Mammary epithelial cell (primary cell): ENCODE results near the gene HCFC1.

Experiments
- EZH2 ChIP-seq: IDR thresholded peaks from 2 replicates; pipeline ENCODE4 v1.6.1; 2012; ENCODE audit warnings: low read length, inconsistent platforms, borderline replicate concordance
- TF ChIP-seq, protein P1 (sequence below), 2 donors: IDR thresholded peaks in 1 of 2; conservative IDR thresholded peaks in 1 of 2; 2 replicates each; pipeline ENCODE4 v1.5.1; 2011 to 2012; ENCODE audit warnings: inconsistent platforms in 2 of 2, low read length in 2 of 2, mild to moderate bottlenecking in 2 of 2, control low read depth in 1 of 2, low read depth in 1 of 2; ENCODE audit not compliant: insufficient read depth in 1 of 2; ENCODE audit errors: extremely low read depth in 1 of 2

DNA sequence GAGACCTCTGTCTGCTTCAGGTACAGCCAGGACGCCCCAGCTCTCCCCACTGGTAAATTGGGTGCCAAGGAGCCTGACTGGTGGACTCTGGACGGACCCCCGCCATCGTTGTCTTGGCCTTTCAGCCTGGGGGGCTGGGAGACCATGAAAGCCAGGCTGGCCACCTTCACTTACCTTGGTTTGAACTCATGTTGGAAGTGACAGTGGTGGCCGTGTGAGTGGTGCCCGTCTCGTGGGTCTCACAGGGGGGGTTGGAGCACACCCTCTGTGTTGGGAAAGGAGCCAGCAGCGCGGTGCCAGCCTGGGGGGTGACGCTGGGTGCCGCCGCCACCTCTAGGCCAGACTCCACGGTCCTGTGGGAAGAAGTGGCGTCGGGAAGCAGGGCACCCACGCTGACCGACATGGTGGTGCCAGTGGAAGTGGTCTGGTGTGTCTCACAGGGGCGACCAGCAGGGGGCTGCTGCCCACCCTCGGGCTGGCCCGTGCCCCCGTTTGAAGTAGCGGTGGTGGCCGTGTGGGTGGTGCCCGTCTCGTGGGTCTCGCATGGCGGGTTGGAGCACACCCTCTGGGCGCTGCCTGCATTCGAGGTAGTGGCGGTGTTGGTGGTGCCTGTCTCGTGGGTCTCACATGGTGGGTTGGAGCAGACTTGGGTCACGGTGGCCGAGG, 17.6 kb downstream of the HCFC1 start:
- TF ChIP-seq, protein P1, sequence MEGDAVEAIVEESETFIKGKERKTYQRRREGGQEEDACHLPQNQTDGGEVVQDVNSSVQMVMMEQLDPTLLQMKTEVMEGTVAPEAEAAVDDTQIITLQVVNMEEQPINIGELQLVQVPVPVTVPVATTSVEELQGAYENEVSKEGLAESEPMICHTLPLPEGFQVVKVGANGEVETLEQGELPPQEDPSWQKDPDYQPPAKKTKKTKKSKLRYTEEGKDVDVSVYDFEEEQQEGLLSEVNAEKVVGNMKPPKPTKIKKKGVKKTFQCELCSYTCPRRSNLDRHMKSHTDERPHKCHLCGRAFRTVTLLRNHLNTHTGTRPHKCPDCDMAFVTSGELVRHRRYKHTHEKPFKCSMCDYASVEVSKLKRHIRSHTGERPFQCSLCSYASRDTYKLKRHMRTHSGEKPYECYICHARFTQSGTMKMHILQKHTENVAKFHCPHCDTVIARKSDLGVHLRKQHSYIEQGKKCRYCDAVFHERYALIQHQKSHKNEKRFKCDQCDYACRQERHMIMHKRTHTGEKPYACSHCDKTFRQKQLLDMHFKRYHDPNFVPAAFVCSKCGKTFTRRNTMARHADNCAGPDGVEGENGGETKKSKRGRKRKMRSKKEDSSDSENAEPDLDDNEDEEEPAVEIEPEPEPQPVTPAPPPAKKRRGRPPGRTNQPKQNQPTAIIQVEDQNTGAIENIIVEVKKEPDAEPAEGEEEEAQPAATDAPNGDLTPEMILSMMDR (conservative IDR thresholded peaks at IDR 0.05 in 1 of 2, IDR thresholded peaks at IDR 0.05 in 1 of 2; ENCODE audit: extremely low read depth in 1 of 2, insufficient read depth in 1 of 2, low read depth in 1 of 2, low read length in 2 of 2) = no peak
- no peak for TF ChIP-seq EZH2
